ENCODE data around the gene UNC93B1. TPM values are rescaled to one million over a fixed set of nuclear protein-coding genes. Genes with fewer than 3 reads are reported as not detected.
A peak's percentile ranks its signal among the peaks of the same experiment; 100 is the strongest.

Gene UNC93B1
- total RNA-seq, 1 experiment from 2014 or later = 75.5 TPM

DNA sequence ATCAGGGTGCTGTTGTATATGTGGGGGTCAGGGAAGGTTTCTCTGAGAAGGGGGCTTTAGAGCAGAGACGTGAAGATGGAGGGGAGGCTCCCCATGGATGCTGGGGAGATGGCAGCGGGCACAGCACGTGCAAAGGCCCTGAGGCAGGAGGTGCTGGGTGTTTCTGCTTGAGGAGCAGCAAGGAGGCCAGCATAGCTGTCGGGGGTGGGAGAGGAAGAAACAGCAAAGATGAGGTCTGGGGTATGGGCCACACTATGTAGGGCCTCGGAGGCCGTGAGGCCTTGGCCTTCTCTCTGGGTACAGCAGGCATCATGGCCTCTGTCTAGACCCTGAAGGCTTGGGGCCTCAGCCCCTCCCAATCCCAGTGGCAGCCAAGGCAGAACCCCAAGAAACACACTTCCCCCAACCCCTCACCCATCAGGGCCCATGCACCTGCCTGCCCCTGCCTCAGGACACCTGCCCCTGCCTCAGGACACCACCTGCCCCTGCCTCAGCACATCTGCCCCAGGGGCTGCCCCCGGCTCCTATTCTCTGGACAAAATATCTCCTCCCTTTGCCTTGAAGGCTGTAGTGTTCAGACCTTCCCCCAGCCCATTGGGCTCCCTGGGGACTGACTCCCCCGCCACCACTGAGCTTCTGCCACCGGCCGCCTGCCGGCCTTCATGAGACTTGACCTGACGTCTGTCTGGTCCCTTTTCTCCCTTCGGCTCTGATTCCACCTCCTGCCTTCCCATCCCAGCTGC, 12.4 kb upstream of the UNC93B1 start:
- Histone ChIP-seq H3K27me3 (ENCODE audit: insufficient read depth, low read depth) (no peaks in the 10 kb centered on the region), H2AFZ (no peak overlapping the region), H4K20me1 (ENCODE audit: insufficient read depth) (no peaks in the 10 kb centered on the region), H3K4me3 (no peak overlapping the region), H3K9me3 (ENCODE audit: insufficient read depth, low read depth) (no peaks in the 10 kb centered on the region), H3F3A (ENCODE audit: insufficient read depth, low read depth) (peaks cover 50% of the 10 kb centered on the region), H3K4me1 (replicated peaks; ENCODE audit: insufficient read depth) (peaks cover 86% of the 10 kb centered on the region), H3K4me2 (peak overlapping the region; percentile 37), H3K79me2 (ENCODE audit: low read depth) (peaks cover 21% of the 10 kb centered on the region; the same call in 1 of the 2 replicates), H3K9me2 (ENCODE audit: insufficient read depth) (no peaks in the 10 kb centered on the region), H3K36me3 (ENCODE audit: low read depth) (no peaks in the 10 kb centered on the region), H3K27ac (peak overlapping the region; percentile 30)
- DNase-seq = no peak
- ChIA-PET CTCF (interaction anchor here (0.5 kb wide), 1 partner anchor 11 kb away, joined by 4 read pairs; no protein-coding TSS in a partner anchor), POLR2A (ENCODE audit: unreplicated experiment) (interaction anchor here (0.6 kb wide), 1 partner anchor 153 kb away, joined by 13 read pairs; no protein-coding TSS in a partner anchor)
- TF ChIP-seq, protein P1, sequence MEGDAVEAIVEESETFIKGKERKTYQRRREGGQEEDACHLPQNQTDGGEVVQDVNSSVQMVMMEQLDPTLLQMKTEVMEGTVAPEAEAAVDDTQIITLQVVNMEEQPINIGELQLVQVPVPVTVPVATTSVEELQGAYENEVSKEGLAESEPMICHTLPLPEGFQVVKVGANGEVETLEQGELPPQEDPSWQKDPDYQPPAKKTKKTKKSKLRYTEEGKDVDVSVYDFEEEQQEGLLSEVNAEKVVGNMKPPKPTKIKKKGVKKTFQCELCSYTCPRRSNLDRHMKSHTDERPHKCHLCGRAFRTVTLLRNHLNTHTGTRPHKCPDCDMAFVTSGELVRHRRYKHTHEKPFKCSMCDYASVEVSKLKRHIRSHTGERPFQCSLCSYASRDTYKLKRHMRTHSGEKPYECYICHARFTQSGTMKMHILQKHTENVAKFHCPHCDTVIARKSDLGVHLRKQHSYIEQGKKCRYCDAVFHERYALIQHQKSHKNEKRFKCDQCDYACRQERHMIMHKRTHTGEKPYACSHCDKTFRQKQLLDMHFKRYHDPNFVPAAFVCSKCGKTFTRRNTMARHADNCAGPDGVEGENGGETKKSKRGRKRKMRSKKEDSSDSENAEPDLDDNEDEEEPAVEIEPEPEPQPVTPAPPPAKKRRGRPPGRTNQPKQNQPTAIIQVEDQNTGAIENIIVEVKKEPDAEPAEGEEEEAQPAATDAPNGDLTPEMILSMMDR (conservative IDR thresholded peaks at IDR 0.05) = no peak
- no peak for TF ChIP-seq EZH2 (IDR thresholded peaks at IDR 0.05; ENCODE audit: low read depth)
- no TSS peak for BruUV-seq (replicated peaks)
- intact Hi-C loops (cut with micrococcal nuclease; ENCODE audit: unreplicated experiment) = loop anchor here (1.0 to 10.0 kb wide), 2 partner anchors 12 to 172 kb away; partner anchors contain the start of gene UNC93B1

DNA sequence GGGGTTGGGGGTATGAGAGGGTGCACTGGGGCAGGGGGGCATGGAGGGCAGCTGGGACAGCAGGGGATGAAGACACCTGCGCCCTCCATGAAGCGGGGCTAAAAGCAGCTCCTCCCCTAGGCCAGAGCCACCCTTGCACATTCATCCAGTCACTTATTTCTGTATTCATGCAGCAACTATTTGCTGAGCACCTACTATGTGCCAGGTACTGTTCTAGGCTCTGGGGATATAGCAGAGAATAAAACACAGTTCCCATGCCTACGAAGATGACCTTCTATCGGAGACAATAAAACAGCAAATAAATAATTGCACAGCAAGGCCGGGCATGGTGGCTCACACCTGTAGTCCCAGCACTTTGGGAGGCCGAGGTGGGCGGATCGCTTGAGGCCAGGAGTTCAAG, 11.6 kb upstream of the UNC93B1 start:
- no peaks in the 10 kb centered on the region for H3K9me3 ChIP-seq (ENCODE audit: insufficient read depth, low read depth)
- no peaks in the 10 kb centered on the region for H3K36me3 ChIP-seq (ENCODE audit: low read depth)
- no peaks in the 10 kb centered on the region for H3K27me3 ChIP-seq (ENCODE audit: insufficient read depth, low read depth)
- ChIA-PET CTCF (interaction anchor here (1.5 kb wide), 1 partner anchor 194 kb away, joined by 3 read pairs; no protein-coding TSS in a partner anchor), POLR2A (ENCODE audit: unreplicated experiment) (no interaction called here)
- no peak for DNase-seq
- H3F3A ChIP-seq (ENCODE audit: insufficient read depth, low read depth) = peaks cover 52% of the 10 kb centered on the region
- H3K27ac ChIP-seq = no peak overlapping the region
- peak overlapping the region; percentile 81 for H3K4me2 ChIP-seq
- H3K4me3 ChIP-seq = no peak overlapping the region
- intact Hi-C loops (cut with micrococcal nuclease; ENCODE audit: unreplicated experiment) = loop anchor here (10.0 kb wide), 1 partner anchor 171 kb away; no protein-coding TSS in a partner anchor
- no peaks in the 10 kb centered on the region for H3K9me2 ChIP-seq (ENCODE audit: insufficient read depth)
- peaks cover 87% of the 10 kb centered on the region for H3K4me1 ChIP-seq (replicated peaks; ENCODE audit: insufficient read depth)
- no peaks in the 10 kb centered on the region for H4K20me1 ChIP-seq (ENCODE audit: insufficient read depth)
- no TSS peak for BruUV-seq (replicated peaks)
- H3K79me2 ChIP-seq (ENCODE audit: low read depth) = peaks cover 25% of the 10 kb centered on the region; the same call in 1 of the 2 replicates
- TF ChIP-seq EZH2 (IDR thresholded peaks at IDR 0.05; ENCODE audit: low read depth) = no peak
- TF ChIP-seq, protein P1 (conservative IDR thresholded peaks at IDR 0.05) = no peak
- no peak overlapping the region for H2AFZ ChIP-seq

DNA sequence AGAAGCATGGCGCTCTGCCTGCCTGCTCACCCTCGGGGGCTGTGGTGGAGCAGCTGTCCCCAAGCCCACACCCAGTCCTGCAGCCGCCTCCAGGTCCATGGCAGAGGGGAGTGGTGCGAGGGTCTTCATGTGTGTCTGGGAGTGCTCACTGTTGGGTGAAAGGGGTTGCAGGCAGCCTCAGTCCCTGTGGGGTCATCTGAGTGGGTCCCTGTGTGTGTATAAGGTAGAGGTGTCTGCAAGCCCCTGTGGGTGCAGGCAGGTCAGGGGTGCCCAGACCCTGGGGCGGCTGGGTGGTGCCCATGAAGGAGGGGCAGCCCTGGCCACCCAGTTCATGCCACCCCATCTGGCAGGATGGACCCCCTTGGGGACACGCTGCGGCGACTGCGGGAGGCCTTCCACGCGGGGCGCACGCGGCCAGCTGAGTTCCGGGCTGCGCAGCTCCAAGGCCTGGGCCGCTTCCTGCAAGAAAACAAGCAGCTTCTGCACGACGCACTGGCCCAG, 11.1 kb upstream of the UNC93B1 start:
- POLR2A ChIA-PET (ENCODE audit: unreplicated experiment) = interaction anchor here (0.6 to 1.0 kb wide), 3 partner anchors 25 to 713 kb away, joined by 3 to 4 read pairs (median 3); no protein-coding TSS in a partner anchor
- Histone ChIP-seq H3K4me2 (peak overlapping the region; percentile 81), H3K9me3 (ENCODE audit: insufficient read depth, low read depth) (no peaks in the 10 kb centered on the region), H3K4me3 (peak overlapping the region; percentile 49), H3K27me3 (ENCODE audit: insufficient read depth, low read depth) (no peaks in the 10 kb centered on the region), H4K20me1 (ENCODE audit: insufficient read depth) (no peaks in the 10 kb centered on the region), H3F3A (ENCODE audit: insufficient read depth, low read depth) (peaks cover 52% of the 10 kb centered on the region), H3K4me1 (replicated peaks; ENCODE audit: insufficient read depth) (peaks cover 86% of the 10 kb centered on the region), H2AFZ (no peak overlapping the region), H3K79me2 (ENCODE audit: low read depth) (peaks cover 25% of the 10 kb centered on the region; the same call in 1 of the 2 replicates), H3K9me2 (ENCODE audit: insufficient read depth) (no peaks in the 10 kb centered on the region), H3K36me3 (ENCODE audit: low read depth) (no peaks in the 10 kb centered on the region), H3K27ac (peak overlapping the region; percentile 93)
- TF ChIP-seq, protein P1 (conservative IDR thresholded peaks at IDR 0.05) = no peak
- no peak for TF ChIP-seq EZH2 (IDR thresholded peaks at IDR 0.05; ENCODE audit: low read depth)
- no TSS peak for BruUV-seq (replicated peaks)
- DNase-seq = no peak
- intact Hi-C loops (cut with micrococcal nuclease; ENCODE audit: unreplicated experiment) = loop anchor here (1.0 to 10.0 kb wide), 4 partner anchors 15 to 170 kb away; partner anchors contain the start of gene NDUFS8
- CTCF ChIA-PET = interaction anchor here (0.6 to 1.5 kb wide), 2 partner anchors 13 to 194 kb away, joined by 3 to 7 read pairs; no protein-coding TSS in a partner anchor

All from PC-9 (cell line).